H1 (cell line): Measurements from ENCODE around the gene SORL1-AS1.

Experiments used
- CHD1 ChIP-seq: IDR thresholded peaks from 2 replicates; pipeline ENCODE4 v1.6.1; 2012; ENCODE audit warnings: low read depth, low read length, improper control_type of control experiment
- CTCF ChIP-seq, 3 experiments: IDR thresholded peaks; 1 replicate in 2 of 3; 2 replicates in 1 of 3; pipeline versions ENCODE4 v1.5.1 to v1.6.1; 2011; ENCODE audit warnings: low read length in 3 of 3, mild to moderate bottlenecking in 3 of 3, inconsistent platforms in 2 of 3, low read depth in 1 of 3, moderate library complexity in 1 of 3; ENCODE audit not compliant: insufficient read depth in 1 of 3; ENCODE audit errors: control extremely low read depth in 1 of 3
- EGR1 ChIP-seq: IDR thresholded peaks from 2 replicates; pipeline ENCODE4 v1.6.1; 2011; ENCODE audit warnings: low read depth, low read length, borderline replicate concordance
- EP300 ChIP-seq, 2 experiments: IDR thresholded peaks; 1 replicate in 1 of 2; 2 replicates in 1 of 2; pipeline ENCODE4 v1.6.1; 2011 to 2012; ENCODE audit warnings: low read depth in 2 of 2, low read length in 2 of 2, mild to moderate bottlenecking in 2 of 2, borderline replicate concordance in 1 of 2, inconsistent platforms in 1 of 2, moderate library complexity in 1 of 2
- EZH2 ChIP-seq: fragments of 200-600 bp; sonication (generic); IDR thresholded peaks from 2 replicates; pipeline ENCODE4 v1.7.1; 2012; ENCODE audit warnings: low read depth, mild to moderate bottlenecking, moderate library complexity, low read length, inconsistent platforms; ENCODE audit not compliant: severe bottlenecking
- HDAC2 ChIP-seq, 2 experiments: fragments of 300-600 bp in 1 of 2; sonication (generic) in 1 of 2; IDR thresholded peaks; 2 replicates each; pipeline ENCODE4 v1.6.1; 2011 to 2012; ENCODE audit warnings: low read depth in 2 of 2, low read length in 2 of 2, mild to moderate bottlenecking in 2 of 2, moderate library complexity in 2 of 2, borderline replicate concordance in 1 of 2, inconsistent platforms in 1 of 2
- JUND ChIP-seq: IDR thresholded peaks from 2 replicates; pipeline ENCODE4 v1.6.1; 2011; ENCODE audit warnings: mild to moderate bottlenecking, improper control_type of control experiment, low read length
- POLR2A ChIP-seq, 2 experiments: IDR thresholded peaks; 1 replicate in 1 of 2; 2 replicates in 1 of 2; pipeline ENCODE4 v1.6.1; 2011; ENCODE audit warnings: low read depth in 2 of 2, low read length in 2 of 2, mild to moderate bottlenecking in 2 of 2; ENCODE audit errors: control extremely low read depth in 1 of 2
- RAD21 ChIP-seq, 2 experiments: IDR thresholded peaks in 1 of 2; conservative IDR thresholded peaks in 1 of 2; 2 replicates each; pipeline ENCODE4 v1.6.1; 2011; ENCODE audit warnings: low read depth in 2 of 2, low read length in 2 of 2, improper control_type of control experiment in 1 of 2, inconsistent platforms in 1 of 2, mild to moderate bottlenecking in 1 of 2, moderate library complexity in 1 of 2
- YY1 ChIP-seq: IDR thresholded peaks from 2 replicates; pipeline ENCODE4 v1.6.1; 2011; ENCODE audit warnings: low read depth, mild to moderate bottlenecking, low read length

DNA sequence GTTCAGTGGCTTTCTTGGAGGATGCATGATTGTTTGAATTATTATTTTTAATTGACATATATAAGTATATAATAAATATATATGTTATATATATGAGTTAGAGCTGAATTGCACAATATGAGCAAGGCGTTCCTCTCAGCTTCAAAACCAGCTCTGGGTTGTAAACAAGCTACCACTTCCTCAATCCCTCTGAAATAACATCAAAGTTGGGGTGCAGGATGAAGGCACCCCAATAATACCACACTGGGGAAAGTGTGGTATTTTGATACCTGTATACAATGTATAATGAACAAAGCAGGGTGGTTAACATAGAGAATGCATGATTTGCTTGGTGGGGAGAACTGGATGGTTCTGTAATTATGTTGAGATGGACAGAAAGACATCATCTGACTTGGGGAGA lies 2.4 kb downstream of the SORL1-AS1 start:
- no peak for TF ChIP-seq EP300 (IDR thresholded peaks at IDR 0.05; ENCODE audit: borderline replicate concordance in 1 of 2, low read depth in 2 of 2, low read length in 2 of 2)
- TF ChIP-seq RAD21 (IDR thresholded peaks at IDR 0.05 in 1 of 2, conservative IDR thresholded peaks at IDR 0.05 in 1 of 2; ENCODE audit: low read depth in 2 of 2, low read length in 2 of 2), result no peak
- TF ChIP-seq CTCF (IDR thresholded peaks at IDR 0.05; ENCODE audit: control extremely low read depth in 1 of 3, insufficient read depth in 1 of 3, low read depth in 1 of 3, low read length in 3 of 3), result no peak
- TF ChIP-seq EZH2, result no peak
- TF ChIP-seq JUND, result no peak
- no peak for TF ChIP-seq EGR1
- TF ChIP-seq POLR2A (IDR thresholded peaks at IDR 0.05; ENCODE audit: control extremely low read depth in 1 of 2, low read depth in 2 of 2, low read length in 2 of 2), result no peak
- no peak for TF ChIP-seq HDAC2 (IDR thresholded peaks at IDR 0.05; ENCODE audit: borderline replicate concordance in 1 of 2, low read depth in 2 of 2, low read length in 2 of 2)
- TF ChIP-seq YY1, result no peak
- no peak for TF ChIP-seq CHD1
